ENCODE results near the gene SUPV3L1.
"Not testable (repeated sequence)": the region's sequence is repeated elsewhere in the genome, so short reads cannot be mapped to it uniquely, and the experiment has no call there.

Gene SUPV3L1

GRCh38 chr10:69179743-69180524, at the start of gene SUPV3L1:
Gene SUPV3L1 (plus strand): TSS chr10:69180234. CDS start chr10:69180292, 58 bp downstream.
- in situ Hi-C loops (cut with MboI; ENCODE audit: low sequenced_read_pairs) = no loop called here

DNA sequence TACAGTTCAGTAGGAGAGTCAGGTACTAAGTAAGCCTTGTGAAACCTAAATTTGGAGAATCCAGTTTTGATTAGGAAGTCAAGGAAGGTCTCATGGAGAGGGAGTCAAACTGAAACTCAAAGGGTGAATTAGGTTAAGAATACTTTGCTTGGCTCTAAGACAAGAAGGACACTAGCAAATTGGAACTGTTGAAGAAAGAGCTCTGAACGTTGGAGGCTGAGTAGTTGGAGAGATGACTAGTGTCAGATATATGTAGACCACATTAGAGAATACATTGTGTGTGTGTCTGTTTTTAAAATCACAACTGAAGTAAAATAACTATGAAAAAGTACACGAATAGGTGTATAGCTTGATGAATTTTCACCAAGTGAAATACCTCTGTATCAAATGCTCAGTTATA, 49.8 kb upstream of the SUPV3L1 start:
- in situ Hi-C loops (cut with MboI; ENCODE audit: low sequenced_read_pairs) = no loop called here

DNA sequence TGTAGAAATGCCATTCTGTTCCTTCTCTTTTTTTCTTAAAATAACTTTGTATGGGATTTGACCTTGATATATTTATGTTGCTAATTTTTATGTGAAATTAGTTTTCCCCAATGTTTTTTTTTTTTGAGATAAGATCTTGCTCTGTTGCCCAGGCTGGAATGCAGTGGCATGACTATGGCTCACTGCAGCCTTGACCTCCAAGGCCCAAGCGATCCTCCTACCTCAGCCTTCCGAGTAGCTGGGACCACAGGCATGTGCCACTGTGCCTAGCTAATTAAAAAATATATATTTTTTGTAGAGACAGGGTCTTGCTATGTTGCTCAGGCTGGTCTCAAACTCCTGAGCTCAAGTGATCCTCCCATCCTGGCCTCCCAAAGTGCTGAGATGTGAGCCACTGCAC, 40.1 kb upstream of the SUPV3L1 start:
- in situ Hi-C loops (cut with MboI; ENCODE audit: low sequenced_read_pairs) = no loop called here

DNA sequence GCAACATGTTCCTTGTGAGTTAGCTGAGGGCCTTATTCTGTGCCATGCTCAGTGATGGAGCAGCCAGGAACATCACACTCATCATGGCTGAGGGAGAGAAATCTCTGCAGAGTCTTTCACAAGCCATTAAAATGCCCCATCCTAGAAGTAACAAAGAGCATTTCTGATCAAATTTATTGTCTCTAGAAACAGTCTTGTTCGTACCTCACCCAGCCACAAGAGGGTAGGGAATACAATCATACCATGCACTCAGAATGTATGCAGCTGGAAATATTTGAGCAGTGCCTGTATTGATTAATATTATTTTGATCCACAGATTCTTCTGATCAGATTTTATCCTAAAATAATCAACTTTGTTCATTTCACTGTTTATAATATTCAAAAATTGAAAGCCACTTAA, 38.7 kb upstream of the SUPV3L1 start:
- in situ Hi-C loops (cut with MboI; ENCODE audit: low sequenced_read_pairs) = no loop called here

- in situ Hi-C loops (cut with MboI; ENCODE audit: low sequenced_read_pairs) = not testable (repeated sequence)
Measured at GRCh38 chr10:69142074-69142473, 38.0 kb upstream of the SUPV3L1 start.

- in situ Hi-C loops (cut with MboI; ENCODE audit: low sequenced_read_pairs) = no loop called here
Measured at GRCh38 chr10:69142983-69143382, 37.1 kb upstream of the SUPV3L1 start.

DNA sequence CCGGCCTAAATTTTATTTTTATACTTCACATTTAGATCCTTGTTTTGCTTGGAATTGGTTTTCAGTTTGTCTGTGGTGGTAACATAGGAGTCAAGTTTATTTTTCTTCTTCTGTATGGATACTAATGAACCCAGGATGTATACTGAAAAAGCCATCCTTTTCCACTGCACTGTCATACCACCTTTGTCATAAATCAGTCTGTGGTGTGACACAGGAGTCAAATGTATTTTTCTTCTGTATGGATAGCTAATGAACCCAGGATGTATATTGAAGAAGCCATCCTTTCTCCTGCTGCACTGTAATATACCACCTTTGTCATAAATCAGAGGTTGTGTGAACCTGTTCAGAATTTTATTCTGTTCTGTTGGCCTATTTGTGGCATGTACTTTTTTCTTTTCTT, 34.7 kb upstream of the SUPV3L1 start:
- in situ Hi-C loops (cut with MboI; ENCODE audit: low sequenced_read_pairs) = no loop called here

- in situ Hi-C loops (cut with MboI; ENCODE audit: low sequenced_read_pairs) = no loop called here
Measured at GRCh38 chr10:69145864-69146263, 34.2 kb upstream of the SUPV3L1 start.

DNA sequence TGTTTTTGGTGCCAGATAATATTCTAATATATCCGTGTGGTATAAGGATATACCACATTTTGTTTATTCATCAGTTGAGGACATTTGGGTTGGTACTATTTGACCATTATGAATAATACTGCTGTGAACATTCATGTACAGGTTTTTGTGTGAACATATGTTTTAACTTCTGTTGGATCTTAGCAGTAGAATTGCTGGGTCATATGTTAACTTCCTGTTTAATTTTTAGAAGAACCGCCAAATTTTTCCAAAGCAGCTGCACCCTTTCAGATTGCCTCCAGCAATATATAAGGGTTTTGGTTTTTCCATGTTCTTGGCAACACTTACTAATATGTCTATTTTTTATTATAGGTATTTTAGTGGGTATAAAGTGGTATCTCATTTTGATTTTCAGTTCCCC, 33.3 kb upstream of the SUPV3L1 start:
- in situ Hi-C loops (cut with MboI; ENCODE audit: low sequenced_read_pairs) = no loop called here

- in situ Hi-C loops (cut with MboI; ENCODE audit: low sequenced_read_pairs) = no loop called here
Measured at GRCh38 chr10:69151984-69152383, 28.1 kb upstream of the SUPV3L1 start.

- in situ Hi-C loops (cut with MboI; ENCODE audit: low sequenced_read_pairs) = no loop called here
Measured at GRCh38 chr10:69153227-69153626, 26.8 kb upstream of the SUPV3L1 start.

GRCh38 chr10:69160809-69161241, 19.2 kb upstream of the SUPV3L1 start:
- in situ Hi-C loops (cut with MboI; ENCODE audit: low sequenced_read_pairs) = no loop called here

GRCh38 chr10:69168493-69168892, 11.5 kb upstream of the SUPV3L1 start:
- in situ Hi-C loops (cut with MboI; ENCODE audit: low sequenced_read_pairs) = no loop called here

- in situ Hi-C loops (cut with MboI; ENCODE audit: low sequenced_read_pairs) = no loop called here
Measured at GRCh38 chr10:69172241-69172982, 7.6 kb upstream of the SUPV3L1 start.

DNA sequence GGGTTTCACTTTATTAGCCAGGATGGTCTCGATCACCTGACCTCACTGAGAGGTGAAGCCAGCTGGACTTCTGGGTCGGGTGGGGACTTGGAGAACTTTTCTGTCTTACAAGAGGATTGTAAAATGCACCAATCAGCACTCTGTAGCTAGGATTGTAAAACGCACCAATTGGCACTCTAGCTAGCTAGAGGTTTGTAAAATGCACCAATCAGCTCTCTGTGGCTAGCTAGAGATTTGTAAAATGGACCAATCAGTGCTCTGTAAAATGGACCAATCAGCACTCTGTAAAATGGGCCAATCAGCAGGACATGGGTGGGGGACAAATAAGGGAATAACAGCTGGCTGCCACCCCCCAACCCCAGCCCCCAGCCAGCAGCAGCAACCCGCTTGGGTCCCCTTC, 4.7 kb upstream of the SUPV3L1 start:
- in situ Hi-C loops (cut with MboI; ENCODE audit: low sequenced_read_pairs) = not testable (repeated sequence)

- in situ Hi-C loops (cut with MboI; ENCODE audit: low sequenced_read_pairs) = no loop called here
Measured at GRCh38 chr10:69176823-69177222, 3.2 kb upstream of the SUPV3L1 start.

GRCh38 chr10:69179089-69179742, 818 bp upstream of the SUPV3L1 start:
- in situ Hi-C loops (cut with MboI; ENCODE audit: low sequenced_read_pairs) = no loop called here

GRCh38 chr10:69180525-69181204, 631 bp downstream of the SUPV3L1 start:
- in situ Hi-C loops (cut with MboI; ENCODE audit: low sequenced_read_pairs) = no loop called here

GRCh38 chr10:69181433-69181832, 1.4 kb downstream of the SUPV3L1 start:
- in situ Hi-C loops (cut with MboI; ENCODE audit: low sequenced_read_pairs) = no loop called here

- in situ Hi-C loops (cut with MboI; ENCODE audit: low sequenced_read_pairs) = no loop called here
Measured at GRCh38 chr10:69182005-69182404, 2.0 kb downstream of the SUPV3L1 start.

- in situ Hi-C loops (cut with MboI; ENCODE audit: low sequenced_read_pairs) = no loop called here
Measured at GRCh38 chr10:69186524-69186923, 6.5 kb downstream of the SUPV3L1 start.
